ENCODE measurements around the gene PLSCR2. TPM values are rescaled to one million over a fixed set of nuclear protein-coding genes. Genes with fewer than 3 reads are reported as not detected.
"Not testable (repeated sequence)": the region's sequence is repeated elsewhere in the genome, so short reads cannot be mapped to it uniquely, and the experiment has no call there.

Gene PLSCR2
- total RNA-seq, 6 experiments from 2014 or later, result not detected

GRCh38 chr3:146501752-146502151, 32.4 kb upstream of the PLSCR2 start:
- Mint-ChIP-seq H3K27ac (no peak overlapping the region), H3K9me3 (no peaks in the 10 kb centered on the region), H3K4me3 (no peak overlapping the region), H3K36me3 (ENCODE audit: low read depth) (no peaks in the 10 kb centered on the region), H3K27me3 (ENCODE audit: insufficient read depth) (no peaks in the 10 kb centered on the region), H3K4me1 (ENCODE audit: low read depth) (peaks cover 44% of the 10 kb centered on the region)
- TF ChIP-seq CTCF (IDR thresholded peaks at IDR 0.05), result no peak
- DNase-seq, result no peak

- no peaks in the 10 kb centered on the region for H3K36me3 Mint-ChIP-seq (ENCODE audit: low read depth)
- H3K27ac Mint-ChIP-seq, result no peak overlapping the region
- H3K9me3 Mint-ChIP-seq, result no peaks in the 10 kb centered on the region
- no peak for DNase-seq
- no peak overlapping the region for H3K4me3 Mint-ChIP-seq
- H3K4me1 Mint-ChIP-seq (ENCODE audit: low read depth), result peaks cover 34% of the 10 kb centered on the region
- no peak for TF ChIP-seq CTCF (IDR thresholded peaks at IDR 0.05)
- no peaks in the 10 kb centered on the region for H3K27me3 Mint-ChIP-seq (ENCODE audit: insufficient read depth)
Measured at GRCh38 chr3:146499701-146500100, 30.3 kb upstream of the PLSCR2 start.

- Mint-ChIP-seq H3K27ac (no peak overlapping the region), H3K9me3 (no peaks in the 10 kb centered on the region), H3K4me1 (ENCODE audit: low read depth) (peaks cover 28% of the 10 kb centered on the region), H3K27me3 (ENCODE audit: insufficient read depth) (no peaks in the 10 kb centered on the region), H3K4me3 (no peak overlapping the region), H3K36me3 (ENCODE audit: low read depth) (no peaks in the 10 kb centered on the region)
- no peak for TF ChIP-seq CTCF (IDR thresholded peaks at IDR 0.05)
- DNase-seq, result no peak
Measured at GRCh38 chr3:146498002-146498736, 28.8 kb upstream of the PLSCR2 start.

GRCh38 chr3:146497145-146497843, 27.9 kb upstream of the PLSCR2 start:
- not testable (repeated sequence) for H3K36me3 Mint-ChIP-seq (ENCODE audit: low read depth); DNase-seq; H3K27me3 Mint-ChIP-seq (ENCODE audit: insufficient read depth); H3K9me3 Mint-ChIP-seq; H3K4me3 Mint-ChIP-seq; H3K27ac Mint-ChIP-seq
- peaks cover 21% of the 10 kb centered on the region for H3K4me1 Mint-ChIP-seq (ENCODE audit: low read depth)

GRCh38 chr3:146496726-146497125, 27.4 kb upstream of the PLSCR2 start:
- H3K27me3 Mint-ChIP-seq (ENCODE audit: insufficient read depth), result no peaks in the 10 kb centered on the region
- DNase-seq, result no peak
- no peak for TF ChIP-seq CTCF (IDR thresholded peaks at IDR 0.05)
- no peak overlapping the region for H3K4me3 Mint-ChIP-seq
- H3K9me3 Mint-ChIP-seq, result no peaks in the 10 kb centered on the region
- no peaks in the 10 kb centered on the region for H3K36me3 Mint-ChIP-seq (ENCODE audit: low read depth)
- no peak overlapping the region for H3K27ac Mint-ChIP-seq
- peaks cover 23% of the 10 kb centered on the region for H3K4me1 Mint-ChIP-seq (ENCODE audit: low read depth)

GRCh38 chr3:146496251-146496650, 26.9 kb upstream of the PLSCR2 start:
- Mint-ChIP-seq H3K36me3 (ENCODE audit: low read depth) (peaks cover under 1% of the 10 kb centered on the region; the same call in 1 of the 2 replicates), H3K27me3 (ENCODE audit: insufficient read depth) (no peaks in the 10 kb centered on the region), H3K27ac (no peak overlapping the region), H3K4me3 (no peak overlapping the region), H3K4me1 (ENCODE audit: low read depth) (peaks cover 27% of the 10 kb centered on the region), H3K9me3 (no peaks in the 10 kb centered on the region)
- no peak for DNase-seq
- TF ChIP-seq CTCF (IDR thresholded peaks at IDR 0.05), result no peak
